HepG2 (cell line): Measurements from ENCODE around the gene MRPS7. TPM values are rescaled to one million over a fixed set of nuclear protein-coding genes. Genes with fewer than 3 reads are reported as not detected.

ENCODE experiments used
- BRF2 ChIP-seq: sonication (generic); formaldehyde crosslinking; IDR thresholded peaks from 2 replicates; pipeline ENCODE4 v1.8.1; 2022; ENCODE audit warnings: mild to moderate bottlenecking, missing genetic modification reagents
- DMAP1 ChIP-seq: IDR thresholded peaks from 2 replicates; pipeline ENCODE4 v1.6.1; 2016
- HMG20B ChIP-seq: conservative IDR thresholded peaks from 2 replicates; pipeline ENCODE4 v1.6.1; 2016; ENCODE audit warnings: missing genetic modification reagents, missing compliant biosample characterization
- NFIB ChIP-seq: sonication (generic); formaldehyde crosslinking; IDR thresholded peaks from 2 replicates; pipeline ENCODE4 v1.9.0; 2021; ENCODE audit warnings: missing genetic modification reagents, mild to moderate bottlenecking, borderline replicate concordance
- NFKBIZ ChIP-seq: IDR thresholded peaks from 2 replicates; pipeline ENCODE4 v1.6.1; 2018; ENCODE audit warnings: missing genetic modification reagents, missing compliant biosample characterization
- NR2C2 ChIP-seq: sonication (generic); formaldehyde crosslinking; IDR thresholded peaks from 2 replicates; pipeline ENCODE4 v1.4.0; 2020; ENCODE audit warnings: missing genetic modification reagents, mild to moderate bottlenecking, moderate library complexity, borderline replicate concordance
- RXRB ChIP-seq: IDR thresholded peaks from 2 replicates; pipeline ENCODE4 v1.6.1; 2016; ENCODE audit warnings: borderline replicate concordance, missing genetic modification reagents, missing compliant biosample characterization
- SMARCE1 ChIP-seq: fragments of 450-650 bp; IDR thresholded peaks from 2 replicates; pipeline ENCODE4 v1.6.1; 2017; ENCODE audit warnings: borderline replicate concordance
- SP2 ChIP-seq: sonication (generic); formaldehyde crosslinking; IDR thresholded peaks from 2 replicates; pipeline ENCODE4 v1.5.1; 2020; ENCODE audit warnings: mild to moderate bottlenecking, missing genetic modification reagents
- STAT6 ChIP-seq: sonication (generic); formaldehyde crosslinking; IDR thresholded peaks from 2 replicates; pipeline ENCODE4 v1.4.0; 2020; ENCODE audit warnings: missing genetic modification reagents, mild to moderate bottlenecking, borderline replicate concordance
- TARDBP ChIP-seq: sonication (generic); formaldehyde crosslinking; IDR thresholded peaks from 2 replicates; pipeline ENCODE4 v1.8.0; 2022; ENCODE audit warnings: mild to moderate bottlenecking, missing genetic modification reagents
- ZBTB1 ChIP-seq: sonication (generic); formaldehyde crosslinking; IDR thresholded peaks from 2 replicates; pipeline ENCODE4 v1.4.0; 2020; ENCODE audit warnings: missing genetic modification reagents, borderline replicate concordance
- ZBTB38 ChIP-seq: sonication (generic); formaldehyde crosslinking; IDR thresholded peaks from 2 replicates; pipeline ENCODE4 v1.5.1; 2020; ENCODE audit warnings: mild to moderate bottlenecking, missing genetic modification reagents
- ZBTB46 ChIP-seq: sonication (generic); formaldehyde crosslinking; IDR thresholded peaks from 2 replicates; pipeline ENCODE4 v1.4.0; 2020; ENCODE audit warnings: mild to moderate bottlenecking, missing genetic modification reagents, borderline replicate concordance
- ZMYM3 ChIP-seq: sonication (generic); formaldehyde crosslinking; IDR thresholded peaks from 2 replicates; pipeline ENCODE4 v1.5.1; 2020; ENCODE audit warnings: mild to moderate bottlenecking, missing genetic modification reagents
- ZNF335 ChIP-seq: sonication (generic); formaldehyde crosslinking; IDR thresholded peaks from 2 replicates; pipeline ENCODE4 v1.4.0; 2020; ENCODE audit warnings: missing genetic modification reagents
- ZNF431 ChIP-seq: sonication (generic); formaldehyde crosslinking; IDR thresholded peaks from 2 replicates; pipeline ENCODE4 v1.9.0; 2022; ENCODE audit warnings: missing genetic modification reagents, low read depth, mild to moderate bottlenecking, borderline replicate concordance
- ZNF451 ChIP-seq: sonication (generic); formaldehyde crosslinking; IDR thresholded peaks from 2 replicates; pipeline ENCODE4 v1.5.0; 2020; ENCODE audit warnings: mild to moderate bottlenecking, missing genetic modification reagents
- ZNF513 ChIP-seq: sonication (generic); formaldehyde crosslinking; conservative IDR thresholded peaks from 2 replicates; pipeline ENCODE4 v1.5.0; 2020; ENCODE audit warnings: missing genetic modification reagents
- ZNF619 ChIP-seq: sonication (generic); formaldehyde crosslinking; IDR thresholded peaks from 2 replicates; pipeline ENCODE4 v1.4.0; 2020; ENCODE audit warnings: mild to moderate bottlenecking, missing genetic modification reagents
- ZNF768 ChIP-seq: sonication (generic); formaldehyde crosslinking; IDR thresholded peaks from 2 replicates; pipeline ENCODE4 v1.4.0; 2020; ENCODE audit warnings: missing genetic modification reagents
- ZNF891 ChIP-seq: sonication (generic); formaldehyde crosslinking; IDR thresholded peaks from 2 replicates; pipeline ENCODE4 v1.5.0; 2020; ENCODE audit warnings: mild to moderate bottlenecking, missing genetic modification reagents
- ZSCAN30 ChIP-seq: sonication (generic); formaldehyde crosslinking; IDR thresholded peaks from 2 replicates; pipeline ENCODE4 v1.5.0; 2020; ENCODE audit warnings: mild to moderate bottlenecking, missing genetic modification reagents
- polyA plus RNA-seq, 8 experiments: library from polyadenylated mRNA; depleted of rRNA in 3 of 8; stranded (reverse) in 7 of 8; unstranded in 1 of 8; fragments of >200 nt; fragmentation: Illumina TruSeq in 4 of 8; extraction: Trizol in 4 of 8; gene quantifications; 2 replicates each; pipeline versions ENCODE4 v1.2.1 to v1.2.3, GENCODE V29; 2011 to 2016; ENCODE audit warnings: low read depth in 4 of 8, missing spikeins in 1 of 8, mixed read lengths in 1 of 8; ENCODE audit not compliant: insufficient read depth in 1 of 8
- total RNA-seq, 5 experiments: library from RNA; depleted of rRNA; stranded (reverse); fragments of >200 nt; fragmentation: Illumina TruSeq; extraction: Trizol; gene quantifications; 2 replicates each; pipeline ENCODE4 v1.2.3, GENCODE V29; 2016; ENCODE audit warnings: low read depth in 1 of 5

MRPS7 gene
- total and polyA plus RNA-seq, 2 of the 13 experiments (the other 11 are each of a cell fraction or from before 2014, with no cell fraction given): 97.0 to 162 TPM

GRCh38 chr17:75238684-75239191 is 22.9 kb upstream of the MRPS7 start (continued):
- no peak for TF ChIP-seq ZBTB46 (CRISPR knock-in tag)
- TF ChIP-seq STAT6 (CRISPR knock-in tag): no peak
- TF ChIP-seq ZNF768 (CRISPR knock-in tag): no peak
- TF ChIP-seq SP2 (CRISPR knock-in tag): no peak
- TF ChIP-seq TARDBP (CRISPR knock-in tag): no peak
- no peak for TF ChIP-seq HMG20B (CRISPR knock-in tag)
- TF ChIP-seq ZSCAN30 (CRISPR knock-in tag): no peak
- TF ChIP-seq BRF2: no peak
- TF ChIP-seq ZNF335 (CRISPR knock-in tag): 0 out of 2 replicates have a peak, but pooled peaks have one; percentile 52
- no peak for TF ChIP-seq ZNF431 (CRISPR knock-in tag)
- no peak for TF ChIP-seq ZBTB1 (CRISPR knock-in tag)
- TF ChIP-seq DMAP1: no peak
- TF ChIP-seq SMARCE1: no peak
- no peak for TF ChIP-seq ZNF619
- no peak for TF ChIP-seq NFKBIZ
- TF ChIP-seq ZNF513 (CRISPR knock-in tag): no peak
- TF ChIP-seq ZNF451 (CRISPR knock-in tag): no peak
- TF ChIP-seq NFIB (CRISPR knock-in tag): no peak
- peak; percentile 69; the same call in 1 of the 2 replicates for TF ChIP-seq ZNF891
- TF ChIP-seq NR2C2 (CRISPR knock-in tag): no peak
- peak; percentile 73 for TF ChIP-seq ZBTB38 (CRISPR knock-in tag)
- TF ChIP-seq ZMYM3 (CRISPR knock-in tag): 0 out of 2 replicates have a peak, but pooled peaks have one; percentile 13
- peak; percentile 47; the same call in 1 of the 2 replicates for TF ChIP-seq RXRB (CRISPR knock-in tag)
